UCSD-AML1 (cell line): Measurements from ENCODE around the gene GALNT18.
A peak's percentile ranks its signal among the peaks of the same experiment; 100 is the strongest.

ENCODE experiments used
- DNase-seq: peaks from one replicate; lab custom pipeline; 2025; ENCODE audit not compliant: unreplicated experiment; lab: John Stamatoyannopoulos, UW

GALNT18 gene

GRCh38 chr11:11251394-11251970 is 370.3 kb downstream of the GALNT18 start:
- no peak for DNase-seq

- DNase-seq, result no peak
Measured at GRCh38 chr11:11250470-11250869, 371.3 kb downstream of the GALNT18 start.

GRCh38 chr11:11247576-11247975 is 374.2 kb downstream of the GALNT18 start:
- no peak for DNase-seq

- DNase-seq, result no peak
Measured at GRCh38 chr11:11247086-11247485, 374.7 kb downstream of the GALNT18 start.

- DNase-seq, result no peak
Measured at GRCh38 chr11:11246166-11246565, 375.6 kb downstream of the GALNT18 start.

- no peak for DNase-seq
Measured at GRCh38 chr11:11245453-11245852, 376.4 kb downstream of the GALNT18 start.

- DNase-seq, result no peak
Measured at GRCh38 chr11:11244470-11245080, 377.2 kb downstream of the GALNT18 start.

- DNase-seq, result peak; percentile 32
Measured at GRCh38 chr11:11243590-11244469, 378.0 kb downstream of the GALNT18 start.

GRCh38 chr11:11243209-11243589 is 378.6 kb downstream of the GALNT18 start:
- DNase-seq, result no peak

- no peak for DNase-seq
Measured at GRCh38 chr11:11241284-11241683, 380.5 kb downstream of the GALNT18 start.

GRCh38 chr11:11239959-11240358 is 381.8 kb downstream of the GALNT18 start:
- no peak for DNase-seq

GRCh38 chr11:11237070-11237832 is 384.6 kb downstream of the GALNT18 start:
- no peak for DNase-seq

- no peak for DNase-seq
Measured at GRCh38 chr11:11236498-11237059, 385.2 kb downstream of the GALNT18 start.

- no peak for DNase-seq
Measured at GRCh38 chr11:11231763-11232162, 390.0 kb downstream of the GALNT18 start.

GRCh38 chr11:11230802-11231562 is 390.8 kb downstream of the GALNT18 start:
- peak; percentile 29 for DNase-seq

- DNase-seq, result no peak
Measured at GRCh38 chr11:11230087-11230486, 391.7 kb downstream of the GALNT18 start.

- no peak for DNase-seq
Measured at GRCh38 chr11:11229647-11230046, 392.2 kb downstream of the GALNT18 start.

GRCh38 chr11:11227296-11228085 is 394.3 kb downstream of the GALNT18 start:
- no peak for DNase-seq
